Panc1 (cell line): ENCODE data around the gene HTRA2. TPM values are rescaled to one million over a fixed set of nuclear protein-coding genes. Genes with fewer than 3 reads are reported as not detected.

Experiments
- ATAC-seq: fragments of 200-7000 bp; cut with Tn5 transposase; 2 replicates; pipeline ENCODE4 v1.9.1; 2020; ENCODE audit warnings: mild to moderate bottlenecking, moderate library complexity
- BruUV-seq: library from RNA; stranded (reverse); fragments of 400-500 nt; replicated peaks from 2 replicates; lab custom pipeline; 2021; lab: Mats Ljungman, UMichigan
- CTCF ChIA-PET: fragments of 300-600 bp; sonication (Branson Sonifier 250); formaldehyde crosslinking; loops from one replicate; lab custom pipeline; 2022; ENCODE audit warnings: antibody characterized with exemption; lab: Charles Lee
- POLR2A ChIA-PET: fragments of 300-600 bp; sonication (Branson Sonifier 250); formaldehyde crosslinking; loops from one replicate; lab custom pipeline; 2022; ENCODE audit warnings: antibody characterized with exemption; lab: Charles Lee
- DNase-seq: peaks from one replicate; pipeline ENCODE4 v3.0.0-alpha.2; 2010; ENCODE audit warnings: low read depth, low spot score
- H3K27ac ChIP-seq: 2 replicates; pipeline ENCODE4 v1.5.1; 2011; ENCODE audit warnings: mild to moderate bottlenecking, low read length, inconsistent platforms
- H3K27me3 ChIP-seq: fragments of 200-500 bp; sonication (Bioruptor generic); 2 replicates; pipeline ENCODE4 v1.6.0; 2014; ENCODE audit warnings: low read length, inconsistent platforms; ENCODE audit not compliant: control insufficient read depth, insufficient read depth
- H3K36me3 ChIP-seq: fragments of 200-500 bp; sonication (Bioruptor generic); 2 replicates; pipeline ENCODE4 v1.5.1; 2014; ENCODE audit warnings: inconsistent platforms, mild to moderate bottlenecking, low read length, moderate library complexity; ENCODE audit not compliant: control insufficient read depth, insufficient read depth
- H3K4me1 ChIP-seq: 2 replicates; pipeline ENCODE4 v1.5.1; 2011; ENCODE audit warnings: inconsistent platforms, mild to moderate bottlenecking, low read length, moderate library complexity; ENCODE audit not compliant: control insufficient read depth, insufficient read depth
- H3K4me3 ChIP-seq, 2 experiments: 2 replicates each; pipeline ENCODE4 v1.5.1; 2011 to 2012; ENCODE audit warnings: low read depth in 2 of 2, low read length in 2 of 2, mild to moderate bottlenecking in 2 of 2, inconsistent platforms in 1 of 2, moderate library complexity in 1 of 2
- H3K9me3 ChIP-seq: fragments of 200-500 bp; sonication (Bioruptor generic); 2 replicates; pipeline ENCODE4 v1.5.1; 2014; ENCODE audit warnings: low read depth, mild to moderate bottlenecking, inconsistent platforms, low read length, moderate library complexity; ENCODE audit not compliant: control insufficient read depth, insufficient read depth
- CTCF ChIP-seq: fragments of 450-650 bp; IDR thresholded peaks from 2 replicates; pipeline ENCODE4 v1.5.1; 2017; ENCODE audit warnings: mild to moderate bottlenecking
- POLR2AphosphoS5 ChIP-seq: IDR thresholded peaks from 2 replicates; pipeline ENCODE4 v1.6.1; 2012; ENCODE audit warnings: mild to moderate bottlenecking, low read depth, low read length, moderate library complexity
- REST ChIP-seq, 2 experiments: IDR thresholded peaks; 2 replicates each; pipeline ENCODE4 v1.6.1; 2011 to 2012; ENCODE audit warnings: low read depth in 2 of 2, control low read depth in 1 of 2, low read length in 1 of 2, mild to moderate bottlenecking in 1 of 2, moderate library complexity in 1 of 2; ENCODE audit not compliant: insufficient read depth in 1 of 2
- SIN3A ChIP-seq: IDR thresholded peaks from 2 replicates; pipeline ENCODE4 v1.6.1; 2012; ENCODE audit warnings: low read depth, mild to moderate bottlenecking, low read length, moderate library complexity, borderline replicate concordance; ENCODE audit not compliant: insufficient read depth
- TCF7L2 ChIP-seq: IDR thresholded peaks from 2 replicates; pipeline ENCODE4 v1.6.1; 2011; ENCODE audit warnings: mild to moderate bottlenecking, low read depth, low read length, inconsistent platforms
- in situ Hi-C: cut with HindIII; loops from 2 replicates; pipeline ENCODE4 v1.10.0; 2016; ENCODE audit warnings: low sequenced_read_pairs, low pct_unique_long_range_greater_than_20kb
- intact Hi-C: fragments of 100-400 bp; cut with micrococcal nuclease; formaldehyde crosslinking; loops from one replicate; pipeline ENCODE4 v1.10.0; 2022; ENCODE audit not compliant: unreplicated experiment
- total RNA-seq: library from RNA; stranded (reverse); gene quantifications from one replicate; pipeline ENCODE4 v1.2.1, GENCODE V29; 2021; ENCODE audit not compliant: unreplicated experiment

Gene HTRA2
- total RNA-seq, 1 experiment from 2014 or later: 21.2 TPM

- no peaks in the 10 kb centered on the region for H3K9me3 ChIP-seq
- no TSS peak for BruUV-seq
- peaks cover 2% of the 10 kb centered on the region for H3K36me3 ChIP-seq
- ATAC-seq (peak; percentile 56), DNase-seq (no peak)
- in situ Hi-C loops: no loop called here
- H3K27me3 ChIP-seq: no peaks in the 10 kb centered on the region
- H3K27ac ChIP-seq: peak overlapping the region; percentile 98
- peak overlapping the region; percentile 86 to 94 for H3K4me3 ChIP-seq
- peak; percentile 85 for TF ChIP-seq POLR2AphosphoS5
- TF ChIP-seq SIN3A: 0 out of 2 replicates have a peak, but pooled peaks have one; percentile 76
- TF ChIP-seq REST (IDR thresholded peaks at IDR 0.05; ENCODE audit: insufficient read depth in 1 of 2, low read depth in 2 of 2, low read length in 1 of 2): 0 out of 4 replicates have a peak, but pooled peaks of 1 of the 2 experiments have one; percentile 4
- peak; percentile 61; the same call in 1 of the 2 replicates for TF ChIP-seq TCF7L2
- peak; percentile 85 for TF ChIP-seq CTCF
- CTCF ChIA-PET: interaction anchor here (0.6 kb wide), 1 partner anchor 82 kb away, joined by 7 read pairs; no protein-coding TSS in a partner anchor
- intact Hi-C loops: loop anchor here (10.0 kb wide), 1 partner anchor 82 kb away; no protein-coding TSS in a partner anchor
- POLR2A ChIA-PET: no interaction called here
- H3K4me1 ChIP-seq: peaks cover 55% of the 10 kb centered on the region
Measured at GRCh38 chr2:74502720-74503505, 26.8 kb upstream of the HTRA2 start.

- intact Hi-C loops (loop anchor here (10.0 kb wide), 1 partner anchor 81 kb away; no protein-coding TSS in a partner anchor), in situ Hi-C loops (no loop called here)
- POLR2A ChIA-PET: interaction anchor here (1.0 kb wide), 1 partner anchor 47 kb away, joined by 3 read pairs; no protein-coding TSS in a partner anchor
- CTCF ChIA-PET: interaction anchor here (0.6 to 0.9 kb wide), 2 partner anchors 26 to 81 kb away, joined by 4 to 7 read pairs; partner anchors contain the start of genes AUP1 and HTRA2
- no TSS peak for BruUV-seq
- ATAC-seq (no peak), DNase-seq (no peak)
- Histone ChIP-seq H3K27ac (peak overlapping the region; percentile 98), H3K9me3 (no peaks in the 10 kb centered on the region), H3K27me3 (no peaks in the 10 kb centered on the region), H3K36me3 (peaks cover 4% of the 10 kb centered on the region), H3K4me3 (peak overlapping the region; percentile 86 to 94), H3K4me1 (peaks cover 53% of the 10 kb centered on the region)
- TF ChIP-seq REST (IDR thresholded peaks at IDR 0.05; ENCODE audit: insufficient read depth in 1 of 2, low read depth in 2 of 2, low read length in 1 of 2) (no peak), SIN3A (0 out of 2 replicates have a peak, but pooled peaks have one; percentile 22)
Measured at GRCh38 chr2:74503506-74504475, 25.9 kb upstream of the HTRA2 start.
